ENCODE data around the gene DRC7.

GRCh38 chr16:57727610-57728009 is 33.0 kb downstream of the DRC7 start:
- no peak for TF ChIP-seq CTCF (optimal IDR thresholded peaks at IDR 0.05 in 1 of 3, IDR thresholded peaks at IDR 0.05 in 1 of 3, conservative IDR thresholded peaks at IDR 0.05 in 1 of 3; ENCODE audit: extremely low read depth in 1 of 3, insufficient read depth in 2 of 3, low read length in 3 of 3)
- no peak for TF ChIP-seq EZH2 (IDR thresholded peaks at IDR 0.05; ENCODE audit: low read length)

Data from keratinocyte (primary cell).